GM18507 (cell line): ENCODE results near the gene TMEM253.

Experiments used
- DNase-seq: peaks from one replicate; pipeline ENCODE4 v3.0.0; 2011; ENCODE audit warnings: low read depth; ENCODE audit not compliant: insufficient read length; ENCODE audit errors: extremely low spot score
- FAIRE-seq: peaks from 2 replicates; lab custom pipeline; 2011; peaks lifted over from hg19 to GRCh38; lab: Jason Lieb, UNC

Gene TMEM253

GRCh38 chr14:21100931-21101330, at the start of gene TMEM253:
Gene TMEM253, plus strand, starts transcription at chr14:21101066. Its CDS starts 278 bp downstream, at chr14:21101344.
- DNase-seq (no peak), FAIRE-seq (no peak)

- DNase-seq (no peak), FAIRE-seq (no peak)
Observed at GRCh38 chr14:21053184-21054122, 47.4 kb upstream of the TMEM253 start.

GRCh38 chr14:21054123-21054767, 46.6 kb upstream of the TMEM253 start:
- no peak for DNase-seq
- no peak for FAIRE-seq

- FAIRE-seq: no peak
- DNase-seq: no peak
Observed at GRCh38 chr14:21054768-21055145, 46.1 kb upstream of the TMEM253 start.

GRCh38 chr14:21055432-21056117, 45.3 kb upstream of the TMEM253 start:
- FAIRE-seq (no peak), DNase-seq (no peak)

- FAIRE-seq (no peak), DNase-seq (no peak)
Observed at GRCh38 chr14:21056520-21057163, 44.2 kb upstream of the TMEM253 start.

GRCh38 chr14:21057803-21058675, 42.8 kb upstream of the TMEM253 start, which contains the start of gene RNASE8:
Gene RNASE8, plus strand, starts transcription at chr14:21057822. Its CDS starts 71 bp downstream, at chr14:21057893.
- DNase-seq (no peak), FAIRE-seq (no peak)

- FAIRE-seq: no peak
Observed at GRCh38 chr14:21058903-21059302, 42.0 kb upstream of the TMEM253 start.

GRCh38 chr14:21059842-21060613, 40.8 kb upstream of the TMEM253 start:
- DNase-seq (no peak), FAIRE-seq (no peak)

More at GRCh38 chr14:21058903-21059302, 42.0 kb upstream of the TMEM253 start:
- no peak for DNase-seq

GRCh38 chr14:21060614-21061346, 40.1 kb upstream of the TMEM253 start:
- DNase-seq (no peak), FAIRE-seq (no peak)

- DNase-seq: no peak
- FAIRE-seq: no peak
Observed at GRCh38 chr14:21061347-21061668, 39.6 kb upstream of the TMEM253 start.

GRCh38 chr14:21063479-21063878, 37.4 kb upstream of the TMEM253 start:
- FAIRE-seq: no peak
- no peak for DNase-seq

GRCh38 chr14:21066882-21067502, 33.9 kb upstream of the TMEM253 start:
- no peak for DNase-seq
- FAIRE-seq: no peak

GRCh38 chr14:21068521-21069387, 32.1 kb upstream of the TMEM253 start:
- no peak for DNase-seq
- FAIRE-seq: peak; percentile 26

GRCh38 chr14:21069388-21070082, 31.3 kb upstream of the TMEM253 start:
- no peak for FAIRE-seq
- DNase-seq: no peak
